Measurements from ENCODE around the gene ABCA8.
A peak's percentile ranks its signal among the peaks of the same experiment; 100 is the strongest.

Gene ABCA8

DNA sequence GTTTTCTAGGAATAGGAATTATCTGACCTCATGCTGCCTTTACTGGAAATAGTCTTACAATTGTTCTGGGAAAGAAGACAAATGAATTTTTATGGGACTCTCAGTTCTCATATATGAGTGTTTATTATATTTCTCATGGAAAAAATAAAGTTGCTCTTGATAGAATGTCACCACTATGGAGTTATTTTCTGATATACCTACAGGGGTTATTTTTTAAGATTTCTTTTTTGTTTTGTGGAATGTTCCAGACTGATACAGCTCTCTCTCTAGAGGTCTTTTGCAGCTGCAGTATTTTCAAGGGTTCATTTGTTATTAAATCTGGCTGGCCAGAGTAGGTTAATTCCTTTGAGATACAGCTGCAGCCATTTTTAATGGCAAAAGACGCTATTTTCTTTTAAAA, 100.7 kb downstream of the ABCA8 start:
- H3K4me1 ChIP-seq (ENCODE audit: control insufficient read depth, insufficient read depth, low read length), result no peaks in the 10 kb centered on the region
- no peak overlapping the region for H3K27ac ChIP-seq (ENCODE audit: extremely low read depth, low read depth, low read length)
- no peak overlapping the region for H3K4me3 ChIP-seq (ENCODE audit: low read depth, low read length)
- no peaks in the 10 kb centered on the region for H3K9me3 ChIP-seq (ENCODE audit: control insufficient read depth, insufficient read depth, low read depth, low read length)
- ChIA-PET POLR2A (interaction anchor here (0.7 kb wide), 1 partner anchor 1550 kb away, joined by 4 read pairs; no protein-coding TSS in a partner anchor), CTCF (interaction anchor here (0.6 to 1.6 kb wide), 3 partner anchors 8 to 57 kb away, joined by 3 to 4 read pairs (median 3); no protein-coding TSS in a partner anchor)
- no peaks in the 10 kb centered on the region for H3K36me3 ChIP-seq (ENCODE audit: control insufficient read depth in 2 of 2, insufficient read depth in 1 of 2, low read length in 2 of 2)
- TF ChIP-seq ZFP41 (tag by site-specific recombination; IDR thresholded peaks at IDR 0.05; ENCODE audit: borderline replicate concordance) (no peak), GFI1B (tag by site-specific recombination; IDR thresholded peaks at IDR 0.05) (no peak), ZBTB21 (tag by site-specific recombination; IDR thresholded peaks at IDR 0.05) (no peak), ZNF23 (tag by site-specific recombination; IDR thresholded peaks at IDR 0.05; ENCODE audit: borderline replicate concordance) (no peak), ZNF747 (tag by site-specific recombination; IDR thresholded peaks at IDR 0.05) (no peak), ZNF664 (tag by site-specific recombination; IDR thresholded peaks at IDR 0.05) (no peak), HOXA7 (CRISPR knock-in tag; IDR thresholded peaks at IDR 0.05; ENCODE audit: borderline replicate concordance) (no peak), ZNF558 (tag by site-specific recombination; IDR thresholded peaks at IDR 0.05) (no peak), ZNF426 (tag by site-specific recombination; IDR thresholded peaks at IDR 0.05) (no peak)
- TF ChIP-seq, protein P1, sequence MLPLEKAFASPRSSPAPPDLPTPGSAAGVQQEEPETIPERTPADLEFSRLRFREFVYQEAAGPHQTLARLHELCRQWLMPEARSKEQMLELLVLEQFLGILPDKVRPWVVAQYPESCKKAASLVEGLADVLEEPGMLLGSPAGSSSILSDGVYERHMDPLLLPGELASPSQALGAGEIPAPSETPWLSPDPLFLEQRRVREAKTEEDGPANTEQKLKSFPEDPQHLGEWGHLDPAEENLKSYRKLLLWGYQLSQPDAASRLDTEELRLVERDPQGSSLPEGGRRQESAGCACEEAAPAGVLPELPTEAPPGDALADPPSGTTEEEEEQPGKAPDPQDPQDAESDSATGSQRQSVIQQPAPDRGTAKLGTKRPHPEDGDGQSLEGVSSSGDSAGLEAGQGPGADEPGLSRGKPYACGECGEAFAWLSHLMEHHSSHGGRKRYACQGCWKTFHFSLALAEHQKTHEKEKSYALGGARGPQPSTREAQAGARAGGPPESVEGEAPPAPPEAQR (tag by site-specific recombination; IDR thresholded peaks at IDR 0.05), result no peak
- TF ChIP-seq, protein P2, sequence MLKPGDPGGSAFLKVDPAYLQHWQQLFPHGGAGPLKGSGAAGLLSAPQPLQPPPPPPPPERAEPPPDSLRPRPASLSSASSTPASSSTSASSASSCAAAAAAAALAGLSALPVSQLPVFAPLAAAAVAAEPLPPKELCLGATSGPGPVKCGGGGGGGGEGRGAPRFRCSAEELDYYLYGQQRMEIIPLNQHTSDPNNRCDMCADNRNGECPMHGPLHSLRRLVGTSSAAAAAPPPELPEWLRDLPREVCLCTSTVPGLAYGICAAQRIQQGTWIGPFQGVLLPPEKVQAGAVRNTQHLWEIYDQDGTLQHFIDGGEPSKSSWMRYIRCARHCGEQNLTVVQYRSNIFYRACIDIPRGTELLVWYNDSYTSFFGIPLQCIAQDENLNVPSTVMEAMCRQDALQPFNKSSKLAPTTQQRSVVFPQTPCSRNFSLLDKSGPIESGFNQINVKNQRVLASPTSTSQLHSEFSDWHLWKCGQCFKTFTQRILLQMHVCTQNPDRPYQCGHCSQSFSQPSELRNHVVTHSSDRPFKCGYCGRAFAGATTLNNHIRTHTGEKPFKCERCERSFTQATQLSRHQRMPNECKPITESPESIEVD (tag by site-specific recombination; IDR thresholded peaks at IDR 0.05), result no peak
- TF ChIP-seq, protein P3, sequence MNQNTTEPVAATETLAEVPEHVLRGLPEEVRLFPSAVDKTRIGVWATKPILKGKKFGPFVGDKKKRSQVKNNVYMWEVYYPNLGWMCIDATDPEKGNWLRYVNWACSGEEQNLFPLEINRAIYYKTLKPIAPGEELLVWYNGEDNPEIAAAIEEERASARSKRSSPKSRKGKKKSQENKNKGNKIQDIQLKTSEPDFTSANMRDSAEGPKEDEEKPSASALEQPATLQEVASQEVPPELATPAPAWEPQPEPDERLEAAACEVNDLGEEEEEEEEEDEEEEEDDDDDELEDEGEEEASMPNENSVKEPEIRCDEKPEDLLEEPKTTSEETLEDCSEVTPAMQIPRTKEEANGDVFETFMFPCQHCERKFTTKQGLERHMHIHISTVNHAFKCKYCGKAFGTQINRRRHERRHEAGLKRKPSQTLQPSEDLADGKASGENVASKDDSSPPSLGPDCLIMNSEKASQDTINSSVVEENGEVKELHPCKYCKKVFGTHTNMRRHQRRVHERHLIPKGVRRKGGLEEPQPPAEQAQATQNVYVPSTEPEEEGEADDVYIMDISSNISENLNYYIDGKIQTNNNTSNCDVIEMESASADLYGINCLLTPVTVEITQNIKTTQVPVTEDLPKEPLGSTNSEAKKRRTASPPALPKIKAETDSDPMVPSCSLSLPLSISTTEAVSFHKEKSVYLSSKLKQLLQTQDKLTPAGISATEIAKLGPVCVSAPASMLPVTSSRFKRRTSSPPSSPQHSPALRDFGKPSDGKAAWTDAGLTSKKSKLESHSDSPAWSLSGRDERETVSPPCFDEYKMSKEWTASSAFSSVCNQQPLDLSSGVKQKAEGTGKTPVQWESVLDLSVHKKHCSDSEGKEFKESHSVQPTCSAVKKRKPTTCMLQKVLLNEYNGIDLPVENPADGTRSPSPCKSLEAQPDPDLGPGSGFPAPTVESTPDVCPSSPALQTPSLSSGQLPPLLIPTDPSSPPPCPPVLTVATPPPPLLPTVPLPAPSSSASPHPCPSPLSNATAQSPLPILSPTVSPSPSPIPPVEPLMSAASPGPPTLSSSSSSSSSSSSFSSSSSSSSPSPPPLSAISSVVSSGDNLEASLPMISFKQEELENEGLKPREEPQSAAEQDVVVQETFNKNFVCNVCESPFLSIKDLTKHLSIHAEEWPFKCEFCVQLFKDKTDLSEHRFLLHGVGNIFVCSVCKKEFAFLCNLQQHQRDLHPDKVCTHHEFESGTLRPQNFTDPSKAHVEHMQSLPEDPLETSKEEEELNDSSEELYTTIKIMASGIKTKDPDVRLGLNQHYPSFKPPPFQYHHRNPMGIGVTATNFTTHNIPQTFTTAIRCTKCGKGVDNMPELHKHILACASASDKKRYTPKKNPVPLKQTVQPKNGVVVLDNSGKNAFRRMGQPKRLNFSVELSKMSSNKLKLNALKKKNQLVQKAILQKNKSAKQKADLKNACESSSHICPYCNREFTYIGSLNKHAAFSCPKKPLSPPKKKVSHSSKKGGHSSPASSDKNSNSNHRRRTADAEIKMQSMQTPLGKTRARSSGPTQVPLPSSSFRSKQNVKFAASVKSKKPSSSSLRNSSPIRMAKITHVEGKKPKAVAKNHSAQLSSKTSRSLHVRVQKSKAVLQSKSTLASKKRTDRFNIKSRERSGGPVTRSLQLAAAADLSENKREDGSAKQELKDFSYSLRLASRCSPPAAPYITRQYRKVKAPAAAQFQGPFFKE (tag by site-specific recombination; IDR thresholded peaks at IDR 0.05; ENCODE audit: borderline replicate concordance), result no peak

DNA sequence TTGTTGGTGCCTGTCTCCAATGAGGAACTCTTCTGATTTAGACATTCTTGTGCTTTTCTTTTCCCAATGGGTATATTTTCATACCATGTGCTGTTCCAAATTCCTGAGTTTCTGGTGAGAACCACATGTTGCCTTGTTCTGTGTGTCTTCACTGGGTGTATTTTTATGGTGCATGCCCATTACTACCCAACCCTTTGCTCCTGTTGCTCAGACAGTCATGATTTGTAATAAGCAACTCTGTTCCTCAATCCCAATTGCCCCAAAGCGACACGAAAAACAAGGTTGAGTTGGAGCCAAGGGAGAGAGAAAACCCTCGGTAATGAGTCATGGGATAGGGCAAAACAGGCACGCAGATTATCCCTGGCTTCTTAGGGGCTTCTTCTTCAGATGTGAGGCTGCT, 101.8 kb downstream of the ABCA8 start:
- no peak overlapping the region for H3K4me3 ChIP-seq (ENCODE audit: low read depth, low read length)
- no peaks in the 10 kb centered on the region for H3K4me1 ChIP-seq (ENCODE audit: control insufficient read depth, insufficient read depth, low read length)
- TF ChIP-seq BCL11B (tag by site-specific recombination; IDR thresholded peaks at IDR 0.05; ENCODE audit: low read depth), result no peak
- TF ChIP-seq SCRT2 (tag by site-specific recombination; IDR thresholded peaks at IDR 0.05), result peak; percentile 15; the same call in 1 of the 2 replicates
- no peaks in the 10 kb centered on the region for H3K36me3 ChIP-seq (ENCODE audit: control insufficient read depth in 2 of 2, insufficient read depth in 1 of 2, low read length in 2 of 2)
- CTCF ChIA-PET, result no interaction called here
- no peaks in the 10 kb centered on the region for H3K9me3 ChIP-seq (ENCODE audit: control insufficient read depth, insufficient read depth, low read depth, low read length)
- POLR2A ChIA-PET, result no interaction called here
- H3K27ac ChIP-seq (ENCODE audit: extremely low read depth, low read depth, low read length), result no peak overlapping the region

Data from HEK293 (cell line).